Measurements from ENCODE around the gene ERAL1.
"Not testable (repeated sequence)": the region's sequence is repeated elsewhere in the genome, so short reads cannot be mapped to it uniquely, and the experiment has no call there.

Gene ERAL1

DNA sequence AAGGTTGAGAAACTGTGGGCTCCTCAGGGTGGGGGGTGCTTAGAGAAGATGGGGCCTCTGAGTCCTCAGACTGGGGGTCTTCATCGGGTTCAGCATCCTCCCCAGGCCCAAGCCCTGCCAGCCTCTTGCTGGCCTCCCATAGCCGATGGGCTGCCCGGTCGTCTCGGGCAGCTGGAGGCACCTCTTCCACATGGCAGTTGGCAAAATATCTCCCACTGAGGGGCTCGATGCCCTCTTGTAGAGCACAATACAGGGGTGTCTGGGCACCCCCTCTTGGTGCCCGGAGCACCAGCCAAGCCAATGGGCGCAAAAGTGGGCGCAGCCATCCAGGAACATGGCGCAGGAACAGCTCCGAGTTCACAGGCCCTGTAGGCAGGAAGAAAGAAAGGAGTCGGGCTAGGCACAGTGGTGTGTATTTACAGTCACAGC, 43.7 kb downstream of the ERAL1 start:
- no peak for DNase-seq (ENCODE audit: low read depth, low spot score)

DNA sequence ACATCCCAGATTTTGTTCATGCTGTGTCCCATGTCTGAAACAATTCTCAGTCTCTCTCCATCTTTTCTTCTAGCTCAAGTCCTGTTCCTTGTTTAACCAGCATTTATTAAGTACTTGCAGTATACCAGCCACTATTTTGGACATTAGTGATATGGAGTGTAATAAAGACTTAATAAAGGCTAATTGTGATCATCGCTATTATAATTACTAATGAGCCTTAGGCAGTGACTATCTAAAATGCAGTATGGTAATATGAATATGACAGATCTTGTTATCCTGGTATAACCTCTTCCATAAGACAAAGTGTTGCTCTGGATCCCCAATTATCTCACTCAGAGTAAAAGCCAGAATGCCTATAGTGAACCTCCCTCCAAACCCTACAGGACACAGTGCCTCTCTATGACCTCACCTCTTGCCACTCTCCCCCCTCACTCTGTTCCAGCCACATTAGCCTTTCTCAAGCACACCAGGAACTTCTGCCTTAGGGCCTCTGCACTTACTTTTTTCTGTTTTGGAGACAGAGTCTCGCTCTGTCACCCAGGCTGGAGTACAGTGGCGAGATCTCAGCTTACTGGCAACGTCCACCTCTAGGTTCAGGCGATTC, 44.5 kb downstream of the ERAL1 start:
- peak; percentile 42 for DNase-seq (ENCODE audit: low read depth, low spot score)

GRCh38 chr17:28900986-28901726, 46.3 kb downstream of the ERAL1 start:
- no peak for DNase-seq (ENCODE audit: low read depth, low spot score)

DNA sequence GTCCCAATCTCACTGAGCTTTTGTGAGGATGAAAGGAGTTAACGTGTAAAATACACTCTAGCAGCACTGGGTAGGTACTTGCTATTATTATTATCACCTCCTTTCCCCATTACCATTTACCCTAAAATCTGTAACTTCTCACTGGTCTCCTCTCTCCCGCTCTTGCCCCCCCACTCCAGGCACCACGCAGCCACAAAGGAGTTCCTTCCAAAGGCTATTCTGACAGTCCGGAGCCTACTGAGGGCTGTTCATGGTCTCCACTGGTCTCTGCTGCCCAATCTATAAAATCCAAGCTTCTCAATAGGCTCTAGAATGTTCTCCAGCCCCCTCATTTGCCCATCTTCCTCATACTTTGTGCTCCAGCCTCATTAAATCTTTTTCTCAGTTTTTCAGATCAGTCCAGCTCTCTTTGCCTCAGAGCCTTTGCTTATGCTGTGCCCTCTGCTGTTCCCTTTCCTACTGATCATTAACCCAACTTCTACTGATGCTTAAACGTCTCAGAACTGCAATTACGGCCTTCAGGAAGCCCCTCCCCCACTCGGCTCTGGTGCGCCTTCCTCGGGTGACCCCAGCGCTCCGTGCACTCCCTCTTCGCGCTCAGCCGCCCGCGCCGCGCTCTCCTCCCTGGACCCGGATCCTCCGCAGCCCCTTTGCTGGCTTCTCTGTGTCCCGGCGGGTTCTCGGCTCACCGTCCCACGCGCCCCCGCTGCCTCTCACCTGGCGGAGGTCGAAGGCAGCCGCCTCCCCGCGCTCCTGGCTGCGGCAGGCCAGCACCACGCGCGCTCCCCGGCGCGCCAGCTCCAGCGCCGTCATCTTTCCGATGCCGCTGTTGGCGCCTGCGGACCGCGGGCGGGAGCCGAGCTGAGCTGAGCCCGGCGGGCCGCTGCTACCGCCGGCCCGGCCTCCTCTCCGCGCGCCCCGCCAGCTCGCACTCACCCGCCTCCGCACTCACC, 47.3 kb downstream of the ERAL1 start:
- peak; percentile 64 for DNase-seq (ENCODE audit: low read depth, low spot score)

DNA sequence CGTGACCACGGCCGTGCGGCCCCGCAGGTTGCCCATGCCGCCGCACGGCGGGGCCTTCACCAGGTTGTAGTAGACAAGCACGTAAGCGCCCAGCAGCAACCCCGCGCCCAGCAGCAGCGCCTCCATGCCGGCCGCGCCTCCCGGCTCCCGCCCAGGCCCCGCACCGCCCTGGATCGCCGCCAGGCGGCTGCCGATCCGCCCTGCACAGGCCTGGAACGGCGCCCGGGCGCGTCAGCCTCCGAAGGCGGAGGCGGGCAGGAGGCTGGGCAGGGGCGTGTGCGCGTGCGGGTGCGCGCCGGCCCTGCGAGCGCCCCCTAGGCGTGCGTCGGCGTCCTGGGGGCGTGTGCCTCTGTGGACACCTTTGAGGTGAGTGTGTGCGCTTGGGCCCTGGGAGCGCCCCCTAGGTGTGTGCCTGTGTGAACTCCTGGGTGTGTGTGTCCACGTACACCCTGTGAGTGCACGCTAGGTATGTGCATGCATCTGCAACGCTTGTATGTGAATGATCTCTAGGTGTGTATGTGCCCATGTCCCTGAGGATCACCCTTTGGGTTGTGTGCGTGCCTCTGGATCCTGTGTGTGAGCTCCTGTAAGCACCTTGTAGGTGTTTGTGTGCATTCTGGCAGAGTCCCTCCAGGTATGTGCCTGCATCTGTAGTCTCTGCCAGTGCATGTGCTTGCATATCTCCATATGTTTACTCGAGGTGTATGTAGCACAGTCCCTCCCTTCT, 48.2 kb downstream of the ERAL1 start, which contains the start of gene DHRS13:
DHRS13 (minus strand) TSS at position 261 of the 727 bp plus-strand sequence; CDS start at position 126, 135 bp downstream.
- peak; percentile 99 for DNase-seq (ENCODE audit: low read depth, low spot score)

DNA sequence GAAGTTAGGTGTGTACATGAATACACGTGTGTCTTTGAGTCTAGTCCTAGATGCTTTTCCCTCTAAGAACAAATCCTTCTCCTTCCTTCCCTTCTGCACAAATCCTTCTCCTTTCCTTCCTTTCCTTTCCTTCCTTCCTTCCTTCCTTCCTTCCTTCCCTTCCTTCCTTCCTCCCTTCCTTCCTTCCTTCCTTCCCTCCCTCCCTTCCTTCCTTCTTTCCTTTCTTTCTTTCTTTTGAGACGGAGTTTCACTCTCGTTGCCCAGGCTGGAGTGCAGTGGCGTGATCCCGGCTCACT, 48.7 kb downstream of the ERAL1 start:
- DNase-seq (ENCODE audit: low read depth, low spot score): not testable (repeated sequence)

DNA sequence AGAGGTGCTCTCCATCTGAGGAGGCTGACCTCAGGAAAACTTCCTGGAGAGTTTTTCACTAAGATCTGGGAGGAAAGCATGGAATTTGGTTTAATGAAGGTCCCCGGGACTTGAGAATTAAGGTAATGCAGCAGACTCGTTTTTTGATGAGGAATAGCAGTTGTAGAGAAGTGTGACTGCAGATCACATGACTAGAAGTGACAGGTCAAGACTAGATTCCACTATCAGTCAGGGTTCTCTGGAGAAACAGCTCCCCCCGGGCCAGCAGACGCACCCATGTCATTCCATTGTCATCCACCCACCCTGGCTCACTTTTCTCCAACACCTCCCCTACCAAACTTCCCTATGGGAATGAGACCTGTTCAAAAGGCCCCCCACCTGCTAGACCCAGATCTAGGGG, 50.0 kb downstream of the ERAL1 start:
- DNase-seq (ENCODE audit: low read depth, low spot score): no peak

DNA sequence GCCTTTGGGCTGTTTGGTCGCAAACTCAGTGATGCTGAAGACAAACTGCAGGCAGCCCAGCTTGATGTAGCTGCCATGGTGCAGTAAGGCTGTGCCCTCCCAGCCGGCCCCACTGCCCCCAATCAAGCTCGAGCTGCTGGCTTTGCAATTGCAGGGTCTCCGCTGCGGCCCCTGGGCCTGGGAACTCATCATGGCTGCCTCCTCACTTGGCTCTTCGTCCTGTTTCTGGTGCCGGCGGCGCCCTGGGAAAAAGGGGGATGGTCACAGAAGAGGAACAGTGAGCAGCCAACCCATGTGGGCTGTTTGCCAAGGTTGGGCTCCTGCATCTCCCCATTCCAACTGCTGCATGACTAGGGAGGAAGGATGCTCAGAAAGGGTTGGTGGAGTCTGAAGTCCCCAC, 51.5 kb downstream of the ERAL1 start:
- no peak for DNase-seq (ENCODE audit: low read depth, low spot score)

- DNase-seq (ENCODE audit: low read depth, low spot score): no peak
Measured at GRCh38 chr17:28906706-28907438, 52.1 kb downstream of the ERAL1 start.

GRCh38 chr17:28907709-28908475, 53.1 kb downstream of the ERAL1 start:
- DNase-seq (ENCODE audit: low read depth, low spot score): no peak

GRCh38 chr17:28908640-28909167, 53.9 kb downstream of the ERAL1 start:
- no peak for DNase-seq (ENCODE audit: low read depth, low spot score)

DNA sequence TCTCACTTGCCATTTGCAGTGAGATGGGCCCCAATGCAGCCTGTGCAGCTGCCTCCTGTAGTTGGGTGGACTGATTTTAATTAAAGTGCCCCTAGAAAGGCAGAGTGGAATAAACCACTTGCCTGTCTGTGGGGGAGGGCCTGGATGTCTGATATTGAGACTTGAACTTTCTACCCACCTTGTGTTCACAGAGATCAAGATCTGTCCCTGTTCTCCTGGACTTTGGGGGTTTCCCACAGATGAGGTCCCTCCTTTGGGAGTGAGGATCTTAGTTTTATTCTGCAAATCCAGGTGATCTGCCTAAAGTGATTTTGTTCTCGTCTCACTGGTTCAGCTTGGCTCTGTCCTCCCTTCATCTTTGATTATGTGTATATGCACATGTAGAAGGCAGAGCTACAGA, 55.7 kb downstream of the ERAL1 start:
- no peak for DNase-seq (ENCODE audit: low read depth, low spot score)
